Activated CD4-positive, alpha-beta T cell treated with anti-CD3 and anti-CD28 coated beads, Interleukin-2, amount 50 U/mL, for 1 hour (primary cell): ENCODE measurements around the gene MAPK12.

Experiments used
- DNase-seq: peaks from one replicate; pipeline ENCODE4 v3.0.0-alpha.2; 2020

The MAPK12 gene

DNA sequence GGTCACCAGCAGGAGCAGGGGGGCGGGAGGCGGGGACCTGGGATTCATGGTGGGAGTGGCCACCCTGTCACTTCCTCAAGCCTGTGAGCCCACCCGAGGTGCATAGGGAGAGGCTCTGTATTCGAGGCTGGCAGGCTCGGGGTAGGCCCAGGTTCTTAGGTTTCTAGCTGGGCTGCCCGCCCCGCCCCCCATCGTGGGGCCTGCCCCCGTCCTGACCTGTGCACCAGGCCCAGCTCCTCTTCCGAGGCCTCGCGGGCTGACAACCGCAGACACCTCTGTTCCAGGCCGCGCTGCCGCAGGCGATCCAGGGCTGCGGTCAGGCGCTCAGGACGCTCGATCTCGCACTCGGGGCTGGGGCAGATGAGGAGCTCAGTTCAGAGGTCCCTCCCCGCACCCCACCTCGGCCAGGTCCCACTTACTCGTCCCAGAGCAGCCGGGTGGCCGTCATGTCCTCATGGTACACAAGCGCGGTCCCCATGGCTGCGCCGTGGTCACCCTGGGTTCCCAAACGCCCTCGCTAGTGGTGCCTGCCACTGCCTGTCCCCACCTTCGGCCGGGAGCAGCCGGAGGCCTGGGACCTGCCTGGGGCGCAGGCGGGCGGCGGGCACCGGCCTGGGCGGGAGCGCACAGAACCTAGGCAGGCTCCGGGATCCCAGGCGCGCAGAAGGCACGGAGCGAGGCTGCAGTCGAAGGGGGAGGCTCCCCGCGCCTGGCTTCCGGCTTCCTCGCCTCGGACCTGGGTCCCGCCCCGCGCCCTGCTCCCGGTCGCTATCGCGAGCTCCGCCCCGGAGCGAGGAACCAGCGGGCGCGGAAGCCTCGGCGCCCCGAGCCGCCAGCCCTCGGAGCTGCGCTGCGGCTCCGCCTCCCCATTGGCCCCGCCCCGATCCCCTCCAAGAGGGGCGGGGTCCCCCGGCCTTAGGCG is 10.7 kb downstream of the MAPK12 start, which contains the start of gene HDAC10:
Gene HDAC10, minus strand, starts transcription at position 711 of the 922 bp plus-strand sequence. Its CDS starts 233 bp downstream, at position 478.
- peak; percentile 72 for DNase-seq

DNA sequence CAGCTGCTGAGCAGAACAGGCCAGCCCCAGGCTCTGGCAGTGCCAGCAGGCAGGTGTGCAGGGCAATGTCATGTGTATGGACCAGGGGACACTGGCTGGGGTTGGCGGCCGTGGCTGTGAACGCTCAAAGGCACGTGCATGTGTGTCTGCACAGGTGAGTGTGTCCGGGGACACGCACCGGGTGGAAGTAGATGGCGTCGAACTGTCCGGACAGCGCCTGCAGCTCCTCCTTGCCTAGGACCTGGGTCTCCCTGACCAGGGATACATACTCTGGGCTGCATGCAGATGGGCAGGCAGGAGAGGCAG is 11.3 kb downstream of the MAPK12 start:
- DNase-seq = no peak

DNA sequence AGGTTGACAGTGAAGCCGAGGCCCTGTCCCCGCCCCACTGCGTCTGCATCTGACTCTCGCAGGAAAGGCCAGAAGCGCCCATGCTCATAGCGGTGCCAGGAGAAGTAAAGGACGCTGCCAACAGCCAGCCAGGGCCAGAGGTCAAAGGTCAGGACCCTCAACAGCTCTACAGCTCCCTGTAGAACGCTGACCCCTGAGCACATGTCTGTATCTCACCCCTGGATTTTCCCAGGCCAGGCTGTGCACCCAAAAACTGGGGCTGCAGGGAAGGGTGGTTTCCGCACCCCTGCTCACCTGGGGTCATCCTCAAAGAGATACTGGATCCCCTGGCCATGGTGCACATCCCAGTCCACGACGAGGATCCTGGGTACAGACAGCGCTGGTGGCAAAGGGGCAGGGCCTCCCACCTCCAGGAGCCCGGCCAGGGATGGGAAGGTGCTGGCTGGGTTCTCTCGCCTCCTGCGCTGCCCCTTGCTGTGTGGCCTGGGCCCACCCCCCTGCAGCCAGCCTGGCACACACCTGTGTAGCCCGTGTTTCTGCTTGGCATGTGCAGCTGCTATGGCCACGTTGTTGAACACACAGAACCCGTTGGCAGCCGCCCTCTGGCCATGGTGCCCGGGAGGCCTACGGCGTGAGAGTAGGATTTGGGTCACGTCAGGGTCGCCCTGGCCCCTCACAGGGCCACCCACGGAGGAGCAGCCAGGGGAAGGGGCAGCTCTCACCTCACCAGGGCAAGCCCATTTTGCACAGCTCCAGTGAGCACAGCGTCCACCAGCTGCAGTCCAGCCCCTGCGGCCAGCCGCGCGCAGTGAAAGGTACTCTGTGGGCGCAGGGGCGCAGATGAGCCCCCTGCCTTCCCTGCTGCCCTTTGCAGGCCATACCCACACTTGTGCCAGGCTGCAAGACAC is 11.9 kb downstream of the MAPK12 start:
- no peak for DNase-seq

DNA sequence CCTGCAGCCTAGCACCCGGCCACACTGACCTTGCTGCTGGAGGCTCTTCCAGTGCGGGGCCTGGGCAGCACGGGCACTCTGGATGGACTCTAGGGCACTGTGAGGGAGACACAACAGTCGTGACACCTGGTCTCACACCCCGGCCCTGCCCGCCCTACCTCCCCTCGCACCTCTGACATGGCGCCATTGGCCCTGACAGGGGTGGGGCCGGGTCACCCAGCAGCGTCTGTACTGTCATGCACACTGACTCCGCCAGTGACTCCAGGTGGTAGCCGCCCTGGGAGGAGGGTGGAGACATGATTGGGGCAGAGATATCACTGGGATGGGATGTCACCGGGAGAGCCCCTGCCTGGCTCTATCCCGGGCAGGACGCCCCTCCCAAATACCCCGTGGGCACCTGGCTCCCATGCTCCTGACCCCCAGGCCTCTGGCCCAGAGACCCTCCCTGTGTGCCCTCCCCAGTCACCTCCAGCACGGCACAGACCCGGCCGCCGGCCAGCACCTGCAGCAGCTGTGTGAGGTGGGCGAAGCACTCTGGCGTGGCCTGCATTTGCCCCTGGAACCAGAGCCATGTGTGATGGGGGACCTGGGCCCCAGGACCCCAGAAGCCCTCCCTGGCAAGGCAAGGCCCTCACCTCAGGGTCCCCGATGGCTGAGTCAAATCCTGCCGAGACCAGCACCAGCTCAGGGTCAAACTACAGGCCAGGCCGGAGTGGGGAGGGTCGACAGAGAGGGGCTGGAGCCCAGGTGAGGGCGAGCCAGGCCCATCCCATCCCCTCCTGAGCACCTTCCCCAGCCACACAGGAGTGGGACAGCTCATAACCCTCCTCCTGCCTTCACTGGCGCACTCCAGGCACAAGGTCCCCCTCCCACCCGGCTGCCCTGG is 13.0 kb downstream of the MAPK12 start:
- DNase-seq = no peak

DNA sequence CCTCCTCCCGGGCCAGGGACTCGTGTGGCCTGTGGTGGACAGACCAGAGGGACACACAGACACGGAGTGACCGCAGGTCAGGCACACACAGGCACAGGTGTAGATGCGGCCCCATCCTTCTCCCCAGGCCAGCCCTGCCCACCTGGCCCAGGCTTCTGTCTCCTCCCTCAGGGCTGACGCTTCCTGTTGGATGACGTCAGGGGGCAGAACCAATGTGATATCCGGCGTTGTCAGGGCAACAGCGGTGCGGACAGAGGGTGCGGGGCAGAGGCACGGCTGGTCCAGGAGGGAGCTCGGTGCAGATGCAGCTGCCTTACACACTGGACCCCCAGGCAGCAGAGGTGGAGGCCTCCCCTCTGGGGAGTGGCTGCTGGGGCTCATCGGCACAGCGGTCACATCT is 13.7 kb downstream of the MAPK12 start:
- DNase-seq = peak; percentile 56

DNA sequence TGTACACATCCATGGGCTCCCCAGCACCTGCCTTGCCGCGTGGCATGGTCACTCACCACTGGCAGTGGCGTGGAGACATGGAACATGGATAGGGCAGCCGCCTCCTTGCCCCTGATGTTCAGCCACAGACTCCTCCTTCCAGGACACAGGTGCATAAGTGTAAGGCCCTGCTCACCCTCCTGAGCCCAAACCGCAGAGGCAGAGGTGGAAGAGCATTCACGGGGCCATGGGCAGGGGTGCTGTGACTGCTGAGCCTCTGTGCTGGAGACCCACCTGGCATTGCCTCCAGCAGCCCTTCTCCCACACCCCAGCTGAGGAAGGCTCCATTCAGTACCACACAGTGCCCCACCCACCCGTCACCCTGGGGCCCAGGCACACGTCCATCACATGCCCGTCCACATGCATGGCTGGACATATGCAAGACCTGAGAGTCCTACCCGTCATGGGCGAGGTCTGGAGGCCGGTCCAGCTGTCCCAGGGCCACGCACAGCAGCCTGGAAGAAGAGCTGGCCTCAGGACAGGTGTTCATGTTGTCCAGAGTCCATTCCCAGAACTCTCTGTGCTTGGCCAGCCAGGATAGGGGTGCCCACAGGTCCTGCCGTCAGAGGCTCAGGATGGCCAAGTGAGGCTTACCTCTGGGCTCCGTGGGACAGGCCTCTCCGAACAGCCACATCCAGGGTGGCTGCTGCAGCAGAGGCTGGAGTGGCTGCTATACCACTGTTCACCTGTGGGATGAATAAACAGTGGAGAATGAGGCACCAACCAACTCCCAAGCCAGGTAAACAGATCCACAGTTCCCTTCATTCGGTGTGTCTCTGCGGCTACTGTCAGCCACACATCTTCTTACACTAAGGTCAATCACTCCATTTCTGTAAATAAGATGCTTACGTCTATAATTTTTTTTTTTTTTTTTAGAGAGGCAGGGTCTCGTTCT is 15.0 kb downstream of the MAPK12 start:
- DNase-seq = no peak

DNA sequence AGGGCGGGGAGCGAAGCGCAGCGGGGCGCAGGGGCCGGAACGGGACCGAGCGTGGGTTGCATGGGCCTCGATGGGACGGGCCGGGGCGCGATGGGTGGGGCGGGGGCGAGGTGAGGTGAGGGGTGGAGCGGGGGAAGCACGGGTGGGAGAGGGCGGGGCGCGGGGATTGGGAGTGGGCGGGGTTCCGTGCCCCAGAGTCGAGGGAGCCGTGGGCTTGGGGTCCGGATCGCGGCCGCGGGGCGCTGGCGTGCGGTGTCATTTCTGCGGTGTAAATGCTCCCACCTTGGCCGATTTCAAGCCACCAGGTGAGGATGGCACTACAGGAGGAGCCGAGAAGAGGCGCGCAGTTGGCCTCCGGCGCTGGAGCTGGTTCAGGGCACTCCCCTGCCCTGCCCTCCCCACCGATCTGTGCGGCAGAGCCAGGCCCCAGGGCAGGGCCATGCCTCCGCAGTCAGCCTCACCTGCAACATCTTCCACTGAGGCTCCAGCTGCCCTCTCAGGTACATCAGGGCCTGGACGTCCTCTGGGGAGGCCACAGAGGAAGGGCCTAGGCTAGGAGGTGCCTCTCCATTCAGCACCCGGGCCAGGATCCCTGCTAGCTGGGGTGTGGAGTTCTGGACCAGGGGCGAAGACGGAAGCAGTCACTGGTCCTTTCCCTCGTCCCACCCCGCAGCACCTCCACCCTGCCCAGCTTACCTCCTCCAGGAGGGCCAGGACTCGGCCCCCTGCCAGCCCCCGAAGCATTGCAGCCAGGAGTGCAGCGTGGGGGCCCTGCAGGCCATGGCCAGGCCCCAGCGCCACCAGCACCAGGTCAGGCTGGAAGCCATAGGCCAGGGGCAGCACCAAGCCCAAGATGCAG is 16.0 kb downstream of the MAPK12 start:
- DNase-seq = no peak

DNA sequence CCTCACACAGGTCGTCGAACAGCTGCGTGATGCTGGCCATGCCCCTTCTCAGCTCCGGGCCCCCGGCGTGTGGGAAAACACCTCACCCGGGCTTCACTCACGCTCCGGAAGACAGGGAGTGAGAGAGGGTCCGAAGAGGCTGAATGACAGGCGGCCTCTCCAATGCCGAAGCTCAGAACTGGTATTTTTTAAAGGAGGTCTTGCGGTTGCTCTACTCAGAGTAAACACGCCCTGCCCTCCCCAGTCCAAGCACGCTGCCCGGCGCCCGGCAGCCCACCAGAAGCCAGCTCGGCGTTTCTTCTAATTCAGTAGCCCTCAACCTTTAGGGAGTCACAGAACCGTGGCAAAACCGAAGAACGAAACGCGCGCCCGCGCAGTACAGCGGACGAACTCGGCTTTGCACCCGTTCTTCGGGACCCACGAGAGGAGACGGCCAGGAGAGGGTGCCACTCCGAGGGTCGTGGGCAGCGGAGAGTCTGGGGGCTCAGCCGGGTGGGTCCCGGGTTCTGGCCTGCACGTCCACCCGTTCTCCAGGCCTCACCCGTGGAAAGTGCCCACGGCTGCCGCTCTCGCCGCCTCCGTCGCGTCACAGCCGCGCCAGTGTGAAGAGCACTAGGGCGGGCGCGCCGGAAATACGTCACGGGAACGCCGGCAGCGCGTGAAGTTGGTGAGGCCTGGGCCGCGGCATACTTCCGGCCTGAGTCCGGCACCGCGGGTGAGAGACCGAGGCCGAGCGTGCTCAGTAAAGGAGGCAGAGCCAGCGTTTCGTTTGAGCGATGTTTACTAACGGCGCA is 16.9 kb downstream of the MAPK12 start, which contains the start of gene TUBGCP6:
Gene TUBGCP6, minus strand, starts transcription at position 604 of the 794 bp plus-strand sequence. Its CDS starts 564 bp downstream, at position 40.
- peak; percentile 90 for DNase-seq

DNA sequence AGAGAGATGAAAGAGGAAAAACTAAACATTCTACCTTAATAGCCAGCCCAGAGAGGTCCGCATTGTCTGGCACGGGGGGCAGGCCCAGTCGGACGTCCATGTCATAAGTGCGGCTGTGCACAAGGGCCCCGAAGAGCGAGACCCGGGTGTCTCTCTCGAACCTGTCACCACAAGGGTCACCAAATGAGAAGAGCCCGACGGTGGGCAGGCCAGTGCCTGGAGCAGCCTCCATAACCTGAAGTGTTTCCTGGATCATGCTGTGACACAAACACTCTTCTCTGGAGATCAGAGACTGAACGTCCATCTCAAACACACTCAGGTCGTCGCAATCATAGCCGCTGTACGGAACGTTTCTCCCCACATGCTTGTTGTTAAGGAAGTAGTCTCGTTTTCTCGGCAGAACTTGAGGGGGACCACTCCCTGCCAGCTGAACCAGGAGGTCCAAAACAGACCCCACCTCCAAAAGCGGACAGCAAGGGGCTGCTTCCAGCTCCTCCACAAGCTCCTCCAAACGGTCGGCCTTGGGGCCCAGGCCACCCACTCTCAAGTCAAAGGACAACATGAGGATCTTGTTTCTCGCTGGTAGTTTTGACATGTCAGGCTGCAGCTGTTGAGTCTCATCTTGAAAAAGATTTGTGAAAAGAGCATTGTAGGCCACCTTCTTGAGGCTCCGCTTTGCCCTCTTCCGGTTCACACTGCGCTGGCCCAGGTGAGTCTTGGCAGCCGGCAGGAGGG is 17.6 kb downstream of the MAPK12 start:
- no peak for DNase-seq

DNA sequence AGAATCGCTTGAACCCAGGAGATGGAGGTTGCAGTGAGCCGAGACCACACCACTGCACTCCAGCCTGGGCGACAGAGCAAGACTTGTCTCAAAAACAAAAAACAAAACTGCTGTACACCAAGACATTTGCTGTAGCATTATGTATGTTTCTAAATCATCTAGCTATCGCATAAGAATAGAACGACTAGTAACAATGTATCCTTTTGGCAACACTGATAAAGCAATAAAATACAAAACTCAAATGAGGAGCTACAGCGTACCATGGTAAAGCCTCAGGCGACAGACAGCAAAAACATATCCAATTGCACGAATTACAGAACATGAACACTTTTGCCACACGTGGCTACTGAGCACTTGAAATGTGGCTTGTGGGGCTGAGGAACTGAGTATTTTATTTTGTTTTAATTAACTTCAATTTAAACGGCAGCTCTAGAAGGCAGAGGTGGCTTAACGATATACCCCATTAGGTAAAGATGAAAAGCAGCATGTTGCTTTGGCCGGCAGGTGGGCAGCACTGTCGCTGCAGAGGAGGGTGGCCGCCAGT is 19.0 kb downstream of the MAPK12 start:
- no peak for DNase-seq

DNA sequence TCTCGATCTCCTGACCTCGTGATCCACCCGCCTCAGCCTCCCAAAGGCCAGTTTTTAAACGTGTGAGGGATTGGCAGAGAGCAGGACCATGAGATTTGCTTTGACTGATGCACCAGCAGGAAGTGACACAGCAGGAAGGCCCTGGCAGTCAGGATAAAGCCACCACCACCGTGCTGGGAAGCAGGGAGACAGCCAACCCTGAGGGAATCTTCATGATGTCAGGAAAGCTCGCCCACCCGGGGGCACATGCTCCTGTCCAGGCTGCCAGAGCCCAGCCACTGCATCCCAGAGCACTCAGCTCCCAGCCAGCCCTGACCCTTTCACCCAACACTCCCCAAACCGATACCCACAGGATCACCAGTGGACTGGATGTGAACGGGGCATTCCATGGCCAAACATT is 22.7 kb downstream of the MAPK12 start:
- no peak for DNase-seq

DNA sequence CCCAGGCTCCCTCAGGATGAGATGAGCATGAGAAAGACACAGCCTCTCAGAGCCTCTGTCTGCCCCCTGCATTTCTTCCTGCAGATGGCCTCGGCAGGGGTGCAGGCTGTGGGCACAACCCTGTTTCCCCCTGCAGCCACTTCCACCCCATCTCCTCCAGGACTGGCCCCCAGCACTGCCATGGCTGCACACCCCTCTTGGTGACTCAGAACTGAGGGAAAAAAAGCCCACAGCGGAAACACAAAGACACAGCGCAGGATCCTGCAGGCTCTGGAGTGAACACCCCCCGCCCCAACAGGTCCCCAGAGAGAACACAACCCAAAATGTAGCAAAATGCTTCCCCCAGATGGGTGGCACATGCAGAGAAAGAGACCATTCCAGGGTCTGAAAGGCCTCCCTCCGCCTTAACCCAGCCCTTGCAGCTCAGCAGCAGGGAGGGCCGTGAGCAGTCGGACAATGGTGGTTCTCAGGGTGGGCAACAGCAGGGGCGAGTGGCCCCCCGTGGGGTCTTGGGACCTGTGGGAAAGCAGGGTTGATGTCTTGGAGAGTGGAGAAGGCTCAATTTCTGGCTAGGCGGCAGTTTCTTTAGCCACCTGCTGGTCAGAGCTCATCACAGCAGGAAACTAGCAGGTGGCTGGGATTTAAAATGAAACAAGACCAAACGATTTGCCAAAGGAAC is 24.6 kb downstream of the MAPK12 start:
- no peak for DNase-seq

DNA sequence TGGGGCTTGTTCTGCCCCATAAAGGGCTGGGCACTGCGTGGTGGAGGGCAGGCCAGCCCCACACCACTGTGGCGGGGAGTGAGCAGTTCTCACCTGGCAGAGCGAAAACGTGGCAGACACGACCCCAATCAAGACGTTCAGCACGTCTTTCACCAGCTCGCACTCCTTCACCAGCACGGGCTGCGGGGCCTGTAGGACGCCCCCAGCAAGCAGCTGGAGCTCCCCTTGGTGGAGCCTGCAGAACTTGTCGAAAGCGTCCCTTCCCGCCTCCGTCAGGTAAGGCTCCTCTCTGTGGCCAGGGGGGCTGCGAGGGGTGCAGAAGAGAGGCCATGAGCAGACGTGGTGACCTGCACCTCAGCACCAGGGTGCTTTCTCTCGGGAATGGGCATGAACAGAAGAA is 28.3 kb downstream of the MAPK12 start:
- DNase-seq = no peak

DNA sequence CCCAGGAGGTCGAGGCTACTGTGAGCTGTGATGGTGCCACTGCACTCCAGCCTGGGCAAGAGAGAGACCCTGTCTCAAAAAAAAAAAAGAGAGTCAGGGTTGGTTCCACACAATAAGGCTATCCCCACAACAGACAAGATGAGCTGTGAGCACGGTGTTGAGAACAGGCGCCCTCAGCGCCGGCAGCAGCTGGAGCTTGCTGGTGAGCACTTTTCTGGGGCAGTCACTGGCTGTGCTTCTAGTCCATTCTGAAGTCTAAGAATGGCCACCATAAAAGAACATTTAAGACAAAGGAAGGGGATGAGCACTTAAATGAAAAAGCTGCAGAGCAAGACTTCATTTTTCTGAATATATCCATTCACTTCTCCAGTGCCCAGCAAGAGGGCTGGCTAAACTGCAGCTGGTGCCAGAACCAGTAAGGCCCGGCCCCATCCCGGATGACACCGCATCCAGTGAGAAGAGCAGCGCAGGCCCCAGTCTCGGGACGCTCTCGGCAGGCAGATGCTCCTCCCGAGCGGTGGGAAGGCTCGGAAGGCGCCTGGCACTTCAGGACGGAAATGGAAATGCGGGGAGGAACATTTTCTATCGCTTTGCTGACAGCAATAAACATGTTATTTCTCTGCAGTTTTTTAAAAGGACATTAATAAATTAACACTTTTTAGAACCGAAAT is 28.9 kb downstream of the MAPK12 start:
- no peak for DNase-seq

DNA sequence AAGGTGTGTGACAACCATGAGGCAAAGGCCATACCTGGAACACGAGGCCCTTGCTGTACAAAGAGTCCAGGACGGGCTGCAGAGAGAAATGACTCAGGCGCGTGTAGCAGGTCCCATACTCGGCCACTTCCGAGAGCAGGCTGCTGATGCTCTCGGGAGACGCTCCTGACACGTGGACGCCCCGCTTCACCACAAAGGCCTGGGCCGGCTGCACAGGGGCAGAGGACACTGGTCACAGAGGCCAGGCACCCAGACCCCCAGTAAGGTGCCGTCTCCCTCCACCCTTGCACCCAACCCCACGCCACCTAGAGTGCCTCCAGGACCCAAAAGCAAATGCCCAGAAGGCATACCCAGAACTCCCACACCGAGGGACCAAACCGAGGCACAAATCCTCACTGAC is 32.1 kb downstream of the MAPK12 start:
- DNase-seq = no peak

DNA sequence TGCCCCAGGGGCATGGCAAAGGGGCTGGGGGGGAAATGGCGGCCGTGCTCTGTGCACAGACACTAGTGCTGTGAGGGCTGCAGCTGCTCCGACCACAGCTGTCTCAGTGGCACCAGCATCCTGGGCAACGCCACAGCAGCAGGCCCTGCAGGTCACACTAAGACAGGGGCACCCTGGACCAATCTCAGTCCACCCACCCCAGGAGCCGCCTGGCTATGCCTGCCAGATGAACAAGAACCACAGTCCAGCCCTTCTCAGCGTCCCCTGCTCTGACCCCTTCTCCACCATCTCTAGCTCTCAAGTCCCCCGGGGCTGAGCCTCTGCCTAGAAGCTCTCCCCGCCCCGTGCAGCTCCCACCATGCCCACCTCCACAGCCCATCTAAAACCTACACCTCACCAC is 33.1 kb downstream of the MAPK12 start:
- DNase-seq = no peak

DNA sequence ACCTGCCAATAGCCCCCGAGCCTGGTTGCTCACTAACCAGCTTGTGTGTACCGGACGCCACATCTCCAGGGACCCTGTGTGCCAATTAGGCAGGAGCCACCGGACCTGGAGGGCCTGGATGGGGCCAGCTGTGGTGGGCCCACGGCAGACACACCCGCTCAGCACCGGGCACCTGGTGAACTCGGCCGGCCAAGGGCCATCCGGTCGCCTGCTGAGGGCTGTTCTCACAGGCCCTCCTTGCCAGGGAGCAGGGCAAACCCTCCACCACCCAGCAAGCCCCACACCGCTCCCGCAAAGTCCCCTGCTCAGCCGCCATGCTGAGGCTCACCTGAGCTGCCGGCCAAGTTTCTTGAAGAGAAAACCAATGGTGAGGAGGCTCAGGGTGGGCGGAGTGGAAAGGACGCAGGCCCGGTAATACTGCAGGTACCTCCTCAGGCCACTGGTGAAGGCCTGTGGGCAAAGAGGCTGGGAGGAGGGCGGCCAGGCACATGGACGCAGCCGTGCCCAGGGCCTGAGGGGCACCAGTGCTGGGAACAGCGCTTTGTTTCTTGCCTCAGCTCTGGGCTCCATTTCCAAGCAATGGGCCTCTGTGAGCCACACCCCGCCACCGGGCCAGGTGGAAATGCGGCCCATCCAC is 33.8 kb downstream of the MAPK12 start:
- DNase-seq = no peak
